Measurements from ENCODE around the gene KCP.

GRCh38 chr7:128845475-128845874, 65.0 kb downstream of the KCP start:
- TF ChIP-seq, protein P1, sequence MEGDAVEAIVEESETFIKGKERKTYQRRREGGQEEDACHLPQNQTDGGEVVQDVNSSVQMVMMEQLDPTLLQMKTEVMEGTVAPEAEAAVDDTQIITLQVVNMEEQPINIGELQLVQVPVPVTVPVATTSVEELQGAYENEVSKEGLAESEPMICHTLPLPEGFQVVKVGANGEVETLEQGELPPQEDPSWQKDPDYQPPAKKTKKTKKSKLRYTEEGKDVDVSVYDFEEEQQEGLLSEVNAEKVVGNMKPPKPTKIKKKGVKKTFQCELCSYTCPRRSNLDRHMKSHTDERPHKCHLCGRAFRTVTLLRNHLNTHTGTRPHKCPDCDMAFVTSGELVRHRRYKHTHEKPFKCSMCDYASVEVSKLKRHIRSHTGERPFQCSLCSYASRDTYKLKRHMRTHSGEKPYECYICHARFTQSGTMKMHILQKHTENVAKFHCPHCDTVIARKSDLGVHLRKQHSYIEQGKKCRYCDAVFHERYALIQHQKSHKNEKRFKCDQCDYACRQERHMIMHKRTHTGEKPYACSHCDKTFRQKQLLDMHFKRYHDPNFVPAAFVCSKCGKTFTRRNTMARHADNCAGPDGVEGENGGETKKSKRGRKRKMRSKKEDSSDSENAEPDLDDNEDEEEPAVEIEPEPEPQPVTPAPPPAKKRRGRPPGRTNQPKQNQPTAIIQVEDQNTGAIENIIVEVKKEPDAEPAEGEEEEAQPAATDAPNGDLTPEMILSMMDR (IDR thresholded peaks at IDR 0.05 in 2 of 3, conservative IDR thresholded peaks at IDR 0.05 in 1 of 3; ENCODE audit: borderline replicate concordance in 1 of 3, insufficient read depth in 1 of 3, low read depth in 2 of 3, low read length in 2 of 3), result no peak
- TF ChIP-seq SP1 (IDR thresholded peaks at IDR 0.05; ENCODE audit: low read depth) (no peak), FOSL1 (IDR thresholded peaks at IDR 0.05; ENCODE audit: low read depth) (no peak), POLR2A (IDR thresholded peaks at IDR 0.05; ENCODE audit: borderline replicate concordance, extremely low read depth, insufficient read depth, insufficient read length) (no peak), SRF (IDR thresholded peaks at IDR 0.05; ENCODE audit: low read depth) (no peak), POLR2AphosphoS5 (IDR thresholded peaks at IDR 0.05; ENCODE audit: low read depth, low read length) (no peak), EZH2 (IDR thresholded peaks at IDR 0.05) (no peak), CBX3 (IDR thresholded peaks at IDR 0.05; ENCODE audit: low read depth) (no peak), CEBPB (IDR thresholded peaks at IDR 0.05; ENCODE audit: low read depth) (no peak), ZNF274 (IDR thresholded peaks at IDR 0.05; ENCODE audit: low read depth, low read length) (no peak), MAX (IDR thresholded peaks at IDR 0.05) (no peak), YY1 (IDR thresholded peaks at IDR 0.05; ENCODE audit: extremely low read depth, insufficient replicate concordance, low read depth, low read length) (no peak), JUND (IDR thresholded peaks at IDR 0.05) (no peak)
- TF ChIP-seq, protein P2, sequence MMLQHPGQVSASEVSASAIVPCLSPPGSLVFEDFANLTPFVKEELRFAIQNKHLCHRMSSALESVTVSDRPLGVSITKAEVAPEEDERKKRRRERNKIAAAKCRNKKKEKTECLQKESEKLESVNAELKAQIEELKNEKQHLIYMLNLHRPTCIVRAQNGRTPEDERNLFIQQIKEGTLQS (IDR thresholded peaks at IDR 0.05), result no peak

Measured in HCT116 (cell line).